ENCODE measurements around the gene AGGF1.

AGGF1 gene

DNA sequence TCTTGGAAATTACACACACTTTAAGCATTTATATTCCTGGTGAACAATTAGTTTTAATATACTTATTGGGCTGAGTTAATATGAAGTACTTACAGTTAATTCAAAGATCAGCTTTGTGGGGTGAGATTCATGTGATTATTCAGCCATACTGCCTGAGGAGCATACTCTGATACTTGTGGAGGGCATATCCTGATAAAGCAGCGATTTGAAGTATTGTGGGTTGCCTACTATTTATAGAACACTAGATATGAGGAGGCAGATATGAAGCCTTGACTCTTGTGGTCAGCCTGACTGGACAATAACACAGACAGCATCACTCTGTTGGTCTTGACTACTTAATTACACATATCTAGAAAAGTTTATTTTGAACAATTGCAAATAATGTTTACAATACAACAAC is 27.0 kb upstream of the AGGF1 start:
- H3K4me3 ChIP-seq (ENCODE audit: low read depth in 1 of 2, low read length in 2 of 2), result no peak overlapping the region
- no peaks in the 10 kb centered on the region for H3K36me3 ChIP-seq (ENCODE audit: control insufficient read depth in 1 of 2, insufficient read depth in 2 of 2, low read length in 2 of 2)
- no peaks in the 10 kb centered on the region for H3K27me3 ChIP-seq (ENCODE audit: low read depth, low read length)
- H3K27ac ChIP-seq (ENCODE audit: low read length), result no peak overlapping the region
- no peaks in the 10 kb centered on the region for H3K9me3 ChIP-seq (ENCODE audit: control insufficient read depth in 1 of 2, low read length in 2 of 2)
- H3K4me1 ChIP-seq (ENCODE audit: control insufficient read depth in 1 of 2, insufficient read depth in 2 of 2, low read length in 2 of 2), result no peaks in the 10 kb centered on the region

DNA sequence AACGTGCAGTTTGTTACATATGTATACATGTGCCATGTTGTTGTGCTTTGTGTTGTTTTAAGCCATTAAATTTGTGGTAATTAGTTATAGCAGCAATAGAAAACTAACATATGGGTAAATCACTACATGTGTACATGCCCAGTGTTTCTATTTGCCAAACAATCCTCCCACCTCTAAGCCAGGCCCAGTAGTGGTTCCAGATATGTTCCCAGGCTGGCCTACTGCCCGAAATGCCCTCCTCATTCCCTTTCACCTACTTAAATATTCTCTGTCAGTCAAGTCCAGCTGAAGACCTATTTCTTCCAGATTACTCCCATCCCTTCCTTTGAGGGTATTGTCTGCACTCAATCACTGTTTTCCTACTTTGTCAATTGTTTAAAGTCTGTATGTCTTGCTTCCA is 24.1 kb upstream of the AGGF1 start:
- Histone ChIP-seq H3K36me3 (ENCODE audit: control insufficient read depth in 1 of 2, insufficient read depth in 2 of 2, low read length in 2 of 2) (no peaks in the 10 kb centered on the region), H3K27me3 (ENCODE audit: low read depth, low read length) (no peaks in the 10 kb centered on the region), H3K9me3 (ENCODE audit: control insufficient read depth in 1 of 2, low read length in 2 of 2) (no peaks in the 10 kb centered on the region), H3K27ac (ENCODE audit: low read length) (no peak overlapping the region), H3K4me3 (ENCODE audit: low read depth in 1 of 2, low read length in 2 of 2) (no peak overlapping the region), H3K4me1 (ENCODE audit: control insufficient read depth in 1 of 2, insufficient read depth in 2 of 2, low read length in 2 of 2) (no peaks in the 10 kb centered on the region)

DNA sequence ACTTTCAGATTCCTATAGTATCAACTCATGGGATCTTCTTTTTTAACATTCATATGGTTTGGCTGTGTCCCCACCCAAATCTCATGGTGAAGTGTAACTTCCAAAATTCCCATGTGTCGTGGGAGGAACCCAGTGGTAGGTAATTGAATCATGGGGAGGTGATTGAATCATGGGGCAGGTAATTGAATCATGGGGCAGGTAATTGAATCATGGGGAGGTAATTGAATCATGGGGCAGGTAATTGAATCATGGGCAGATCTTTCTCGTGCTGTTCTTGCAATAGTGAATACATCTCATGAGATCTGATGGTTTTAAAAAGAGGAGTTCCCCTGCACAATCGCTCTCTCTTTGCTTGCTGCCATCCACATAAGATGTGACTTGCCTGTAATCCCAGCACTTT is 21.8 kb upstream of the AGGF1 start:
- no peak overlapping the region for H3K27ac ChIP-seq (ENCODE audit: low read length)
- H3K9me3 ChIP-seq (ENCODE audit: control insufficient read depth in 1 of 2, low read length in 2 of 2), result no peaks in the 10 kb centered on the region

DNA sequence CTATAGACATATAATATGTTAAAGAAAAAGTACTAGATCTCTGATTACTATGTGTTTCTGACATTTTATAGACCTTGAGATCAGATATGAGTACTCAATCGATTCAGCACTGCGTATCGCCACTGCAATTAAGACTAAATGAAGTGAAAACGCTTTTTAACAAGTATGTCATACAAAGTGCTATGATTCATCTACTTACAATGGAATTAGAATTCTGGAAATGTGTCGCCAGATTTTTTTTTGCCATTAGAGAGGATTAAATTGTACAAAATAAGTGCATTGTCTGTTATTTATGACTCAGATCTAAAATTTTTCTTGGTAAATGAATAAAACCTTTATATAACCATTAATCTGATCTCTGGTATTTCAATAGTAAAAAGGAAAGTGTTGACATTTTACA is 20.0 kb upstream of the AGGF1 start:
- Histone ChIP-seq H3K27me3 (ENCODE audit: low read depth, low read length) (no peaks in the 10 kb centered on the region), H3K36me3 (ENCODE audit: control insufficient read depth in 1 of 2, insufficient read depth in 2 of 2, low read length in 2 of 2) (no peaks in the 10 kb centered on the region), H3K4me1 (ENCODE audit: control insufficient read depth in 1 of 2, insufficient read depth in 2 of 2, low read length in 2 of 2) (no peaks in the 10 kb centered on the region)

More for the DNA sequence above, 21.8 kb upstream of the AGGF1 start:
- Histone ChIP-seq H3K27me3 (ENCODE audit: low read depth, low read length) (no peaks in the 10 kb centered on the region), H3K36me3 (ENCODE audit: control insufficient read depth in 1 of 2, insufficient read depth in 2 of 2, low read length in 2 of 2) (no peaks in the 10 kb centered on the region), H3K4me1 (ENCODE audit: control insufficient read depth in 1 of 2, insufficient read depth in 2 of 2, low read length in 2 of 2) (no peaks in the 10 kb centered on the region), H3K4me3 (ENCODE audit: low read depth in 1 of 2, low read length in 2 of 2) (no peak overlapping the region)

DNA sequence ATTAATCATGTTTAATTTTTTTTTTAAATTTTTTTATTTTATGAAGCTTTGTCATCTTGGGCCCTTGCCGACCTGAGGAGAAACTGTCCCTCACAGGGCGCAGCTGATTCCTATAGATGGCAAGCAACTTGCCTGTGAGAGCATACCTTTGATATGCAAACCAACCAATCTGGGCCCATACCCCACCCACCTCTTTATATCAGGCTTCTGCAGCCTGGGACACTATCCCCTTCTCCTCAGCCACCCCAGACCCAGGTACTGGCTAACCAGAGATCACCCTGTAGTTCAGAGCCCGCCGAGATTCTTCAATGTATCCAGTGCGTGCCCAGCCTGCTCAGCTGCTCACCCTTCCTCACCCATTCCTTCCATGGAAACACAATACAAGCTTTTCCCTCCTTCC is 18.7 kb upstream of the AGGF1 start:
- no peaks in the 10 kb centered on the region for H3K27me3 ChIP-seq (ENCODE audit: low read depth, low read length)
- no peaks in the 10 kb centered on the region for H3K9me3 ChIP-seq (ENCODE audit: control insufficient read depth in 1 of 2, low read length in 2 of 2)
- no peaks in the 10 kb centered on the region for H3K4me1 ChIP-seq (ENCODE audit: control insufficient read depth in 1 of 2, insufficient read depth in 2 of 2, low read length in 2 of 2)
- H3K36me3 ChIP-seq (ENCODE audit: control insufficient read depth in 1 of 2, insufficient read depth in 2 of 2, low read length in 2 of 2), result no peaks in the 10 kb centered on the region
- no peak overlapping the region for H3K4me3 ChIP-seq (ENCODE audit: low read depth in 1 of 2, low read length in 2 of 2)
- H3K27ac ChIP-seq (ENCODE audit: low read length), result no peak overlapping the region

More for the DNA sequence above, 20.0 kb upstream of the AGGF1 start:
- no peak overlapping the region for H3K4me3 ChIP-seq (ENCODE audit: low read depth in 1 of 2, low read length in 2 of 2)
- no peak overlapping the region for H3K27ac ChIP-seq (ENCODE audit: low read length)
- no peaks in the 10 kb centered on the region for H3K9me3 ChIP-seq (ENCODE audit: control insufficient read depth in 1 of 2, low read length in 2 of 2)

DNA sequence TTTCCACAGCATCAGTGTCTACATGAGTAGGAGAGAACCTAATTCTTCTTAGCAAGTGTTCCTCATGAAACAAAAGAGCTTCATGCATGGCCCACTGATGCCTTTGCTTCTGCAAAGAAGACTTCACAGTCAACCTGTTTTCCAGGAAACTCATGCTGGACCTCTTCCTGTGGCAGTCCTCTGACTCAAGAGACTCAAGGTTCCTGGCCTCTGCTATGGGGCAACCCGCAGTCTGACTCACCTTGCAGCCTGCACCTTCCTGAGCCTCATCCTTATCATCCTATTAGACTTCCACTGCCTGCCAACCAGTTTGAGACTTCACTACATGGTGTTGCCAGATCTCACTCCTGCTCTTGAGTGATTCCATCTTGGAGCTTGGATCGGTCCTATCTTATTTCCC is 17.6 kb upstream of the AGGF1 start:
- Histone ChIP-seq H3K27ac (ENCODE audit: low read length) (no peak overlapping the region), H3K4me1 (ENCODE audit: control insufficient read depth in 1 of 2, insufficient read depth in 2 of 2, low read length in 2 of 2) (no peaks in the 10 kb centered on the region), H3K36me3 (ENCODE audit: control insufficient read depth in 1 of 2, insufficient read depth in 2 of 2, low read length in 2 of 2) (no peaks in the 10 kb centered on the region), H3K9me3 (ENCODE audit: control insufficient read depth in 1 of 2, low read length in 2 of 2) (no peaks in the 10 kb centered on the region), H3K27me3 (ENCODE audit: low read depth, low read length) (no peaks in the 10 kb centered on the region), H3K4me3 (ENCODE audit: low read depth in 1 of 2, low read length in 2 of 2) (no peak overlapping the region)

DNA sequence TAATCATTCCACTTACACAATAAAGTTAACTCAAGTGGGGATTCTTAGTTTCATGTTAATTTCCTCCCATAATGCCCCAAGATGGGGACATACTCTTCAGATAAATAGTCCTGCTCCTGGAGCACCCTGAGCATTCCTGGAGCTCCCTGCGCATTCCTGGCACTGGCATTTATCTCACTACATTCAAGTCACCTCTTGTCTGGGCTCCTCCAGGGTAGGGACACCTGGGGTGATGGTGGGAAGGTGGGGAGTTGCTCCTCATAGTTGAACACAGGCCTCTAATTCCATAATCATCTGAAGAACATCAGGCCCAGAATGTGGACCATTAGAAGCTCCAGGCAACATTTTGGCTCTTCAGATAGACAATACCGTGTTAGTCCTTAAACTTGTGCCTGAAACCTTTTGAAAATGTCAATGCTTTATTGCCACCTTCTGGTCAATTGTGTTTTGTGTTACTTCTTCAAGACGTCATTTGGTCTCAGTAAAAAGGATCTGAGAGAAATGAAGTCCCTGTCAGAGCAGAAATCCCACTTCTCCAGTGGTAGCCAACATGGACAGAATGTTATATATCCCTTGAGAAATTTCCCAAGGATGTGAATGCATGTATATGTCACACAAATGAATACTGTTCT is 14.2 kb upstream of the AGGF1 start:
- Histone ChIP-seq H3K27me3 (ENCODE audit: low read depth, low read length) (no peaks in the 10 kb centered on the region), H3K9me3 (ENCODE audit: control insufficient read depth in 1 of 2, low read length in 2 of 2) (no peaks in the 10 kb centered on the region), H3K27ac (ENCODE audit: low read length) (no peak overlapping the region), H3K4me1 (ENCODE audit: control insufficient read depth in 1 of 2, insufficient read depth in 2 of 2, low read length in 2 of 2) (no peaks in the 10 kb centered on the region), H3K4me3 (ENCODE audit: low read depth in 1 of 2, low read length in 2 of 2) (no peak overlapping the region), H3K36me3 (ENCODE audit: control insufficient read depth in 1 of 2, insufficient read depth in 2 of 2, low read length in 2 of 2) (no peaks in the 10 kb centered on the region)

DNA sequence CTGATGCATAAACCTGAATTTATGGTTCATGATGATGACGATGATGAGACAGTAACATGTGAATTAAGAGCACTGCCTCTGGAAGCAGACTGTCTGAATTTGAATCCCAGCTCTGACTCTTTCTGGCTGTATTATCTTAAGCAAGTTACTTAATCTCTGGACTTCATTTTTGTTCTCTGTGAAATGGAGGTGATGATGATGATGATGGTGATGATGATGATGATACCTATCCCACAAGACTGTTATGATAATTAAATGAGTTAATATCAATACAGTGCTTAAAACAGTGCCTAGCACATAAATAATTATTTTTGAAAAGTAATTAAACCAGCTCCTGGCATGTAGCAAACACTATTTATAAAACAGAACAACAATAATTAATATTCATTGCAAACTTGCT is 13.2 kb upstream of the AGGF1 start:
- Histone ChIP-seq H3K4me3 (ENCODE audit: low read depth in 1 of 2, low read length in 2 of 2) (no peak overlapping the region), H3K27ac (ENCODE audit: low read length) (no peak overlapping the region), H3K9me3 (ENCODE audit: control insufficient read depth in 1 of 2, low read length in 2 of 2) (no peaks in the 10 kb centered on the region), H3K4me1 (ENCODE audit: control insufficient read depth in 1 of 2, insufficient read depth in 2 of 2, low read length in 2 of 2) (no peaks in the 10 kb centered on the region), H3K36me3 (ENCODE audit: control insufficient read depth in 1 of 2, insufficient read depth in 2 of 2, low read length in 2 of 2) (no peaks in the 10 kb centered on the region), H3K27me3 (ENCODE audit: low read depth, low read length) (peaks cover 3% of the 10 kb centered on the region)

DNA sequence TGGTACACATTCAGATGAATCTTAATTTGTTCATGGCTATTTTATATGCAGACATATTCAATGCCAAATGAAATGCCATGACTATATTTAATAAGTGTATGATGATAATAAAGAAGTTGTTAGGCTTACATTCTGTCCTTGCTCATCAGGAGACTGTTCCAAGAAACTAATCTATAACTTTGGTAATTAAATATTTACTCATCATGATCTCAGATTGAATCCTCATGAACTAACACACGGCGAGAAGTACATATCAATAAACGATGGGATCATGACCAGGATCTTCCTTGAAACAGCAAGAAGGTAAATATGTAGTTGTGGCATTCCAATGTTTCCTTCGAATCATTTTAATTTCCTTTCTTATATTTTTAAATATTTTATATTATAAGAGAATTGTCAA is 12.5 kb upstream of the AGGF1 start:
- Histone ChIP-seq H3K27me3 (ENCODE audit: low read depth, low read length) (peaks cover 4% of the 10 kb centered on the region), H3K9me3 (ENCODE audit: control insufficient read depth in 1 of 2, low read length in 2 of 2) (no peaks in the 10 kb centered on the region), H3K4me3 (ENCODE audit: low read depth in 1 of 2, low read length in 2 of 2) (no peak overlapping the region), H3K36me3 (ENCODE audit: control insufficient read depth in 1 of 2, insufficient read depth in 2 of 2, low read length in 2 of 2) (no peaks in the 10 kb centered on the region), H3K27ac (ENCODE audit: low read length) (no peak overlapping the region), H3K4me1 (ENCODE audit: control insufficient read depth in 1 of 2, insufficient read depth in 2 of 2, low read length in 2 of 2) (no peaks in the 10 kb centered on the region)

DNA sequence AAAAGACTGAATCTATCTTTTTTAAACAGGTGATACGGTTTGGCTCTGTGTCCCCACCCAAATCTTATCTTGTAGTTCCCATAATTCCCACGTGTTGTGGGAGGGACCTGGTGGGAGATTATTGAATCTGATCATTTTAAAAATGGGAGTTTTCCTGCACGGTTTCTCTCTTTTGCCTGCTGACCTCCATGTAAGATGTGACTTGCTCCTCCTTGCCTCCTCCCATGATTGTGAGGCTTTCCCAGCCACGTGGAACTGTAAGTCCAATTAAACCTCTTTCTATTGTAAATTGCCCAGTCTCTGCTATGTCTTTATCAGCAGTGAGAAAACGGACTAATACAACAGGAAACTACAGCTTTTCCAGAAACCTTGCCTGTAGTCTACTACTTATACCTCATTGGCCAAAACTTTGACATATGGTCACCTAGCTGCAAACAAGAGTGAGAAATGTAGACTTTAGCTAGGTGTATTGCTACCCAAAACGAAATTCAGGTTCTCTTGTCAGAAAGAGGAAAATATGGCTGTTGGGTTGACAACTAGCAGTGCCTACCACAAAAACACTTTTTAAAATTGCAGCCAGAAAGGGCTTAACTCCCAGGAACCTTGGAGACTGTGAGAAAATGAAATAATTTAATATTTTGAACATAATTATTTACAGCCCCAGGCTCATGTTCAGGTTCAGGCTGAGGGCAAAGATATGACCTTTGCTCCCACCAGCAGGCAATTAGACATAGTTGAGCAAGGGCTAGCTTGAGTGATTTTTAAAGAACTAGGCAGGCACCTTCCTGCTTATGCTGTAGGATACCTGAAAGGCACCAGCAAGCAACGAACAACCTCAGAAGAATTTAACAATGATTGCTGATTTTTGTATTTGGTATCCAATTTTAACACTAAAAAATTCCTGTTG is 7.4 kb upstream of the AGGF1 start:
- H3K4me1 ChIP-seq (ENCODE audit: control insufficient read depth in 1 of 2, insufficient read depth in 2 of 2, low read length in 2 of 2), result no peaks in the 10 kb centered on the region
- H3K27me3 ChIP-seq (ENCODE audit: low read depth, low read length), result peaks cover 4% of the 10 kb centered on the region
- H3K4me3 ChIP-seq (ENCODE audit: low read depth in 1 of 2, low read length in 2 of 2), result no peak overlapping the region
- H3K9me3 ChIP-seq (ENCODE audit: control insufficient read depth in 1 of 2, low read length in 2 of 2), result no peaks in the 10 kb centered on the region
- no peaks in the 10 kb centered on the region for H3K36me3 ChIP-seq (ENCODE audit: control insufficient read depth in 1 of 2, insufficient read depth in 2 of 2, low read length in 2 of 2)
- no peak overlapping the region for H3K27ac ChIP-seq (ENCODE audit: low read length)

DNA sequence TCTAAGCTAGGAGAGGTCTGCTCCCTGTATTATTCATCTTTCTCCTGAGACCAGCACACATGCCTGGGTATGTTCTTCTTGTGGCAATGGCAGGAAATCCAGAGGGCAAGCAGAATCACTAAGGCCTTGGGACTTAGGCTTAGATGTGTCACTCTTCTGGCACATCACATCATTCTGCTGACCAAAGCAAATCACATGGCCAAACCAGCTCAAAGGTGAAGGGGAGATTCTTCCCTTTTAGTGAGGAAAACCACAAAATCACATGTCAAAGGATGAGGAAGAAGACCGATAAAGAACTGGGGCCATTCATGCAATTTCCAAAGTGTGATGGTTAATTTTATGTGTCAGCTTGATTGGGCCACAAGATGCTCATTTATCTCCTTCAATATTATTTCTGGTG is 5.7 kb upstream of the AGGF1 start:
- no peak overlapping the region for H3K4me3 ChIP-seq (ENCODE audit: low read depth in 1 of 2, low read length in 2 of 2)
- no peak overlapping the region for H3K27ac ChIP-seq (ENCODE audit: low read length)
- no peaks in the 10 kb centered on the region for H3K9me3 ChIP-seq (ENCODE audit: control insufficient read depth in 1 of 2, low read length in 2 of 2)
- H3K4me1 ChIP-seq (ENCODE audit: control insufficient read depth in 1 of 2, insufficient read depth in 2 of 2, low read length in 2 of 2), result peaks cover 0 to under 1% of the 10 kb centered on the region in 2 donors
- H3K36me3 ChIP-seq (ENCODE audit: control insufficient read depth in 1 of 2, insufficient read depth in 2 of 2, low read length in 2 of 2), result no peaks in the 10 kb centered on the region
- H3K27me3 ChIP-seq (ENCODE audit: low read depth, low read length), result peaks cover 4% of the 10 kb centered on the region

Measured in muscle layer of duodenum (tissue), 2 donors.